Activated CD4-positive, CD25-positive, alpha-beta regulatory T cell treated with anti-CD3 and anti-CD28 coated beads, Interleukin-2, amount 50 U/mL, for 72 hours (primary cell): ENCODE results near the gene LCE2D.
A peak's percentile ranks its signal among the peaks of the same experiment; 100 is the strongest.
"Not testable (repeated sequence)": the region's sequence is repeated elsewhere in the genome, so short reads cannot be mapped to it uniquely, and the experiment has no call there.

Source experiments
- DNase-seq: peaks from one replicate; pipeline ENCODE4 v3.0.0; 2021

The LCE2D gene, protein sequence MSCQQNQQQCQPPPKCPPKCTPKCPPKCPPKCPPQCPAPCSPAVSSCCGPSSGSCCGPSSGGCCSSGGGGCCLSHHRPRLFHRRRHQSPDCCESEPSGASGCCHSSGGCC

DNA sequence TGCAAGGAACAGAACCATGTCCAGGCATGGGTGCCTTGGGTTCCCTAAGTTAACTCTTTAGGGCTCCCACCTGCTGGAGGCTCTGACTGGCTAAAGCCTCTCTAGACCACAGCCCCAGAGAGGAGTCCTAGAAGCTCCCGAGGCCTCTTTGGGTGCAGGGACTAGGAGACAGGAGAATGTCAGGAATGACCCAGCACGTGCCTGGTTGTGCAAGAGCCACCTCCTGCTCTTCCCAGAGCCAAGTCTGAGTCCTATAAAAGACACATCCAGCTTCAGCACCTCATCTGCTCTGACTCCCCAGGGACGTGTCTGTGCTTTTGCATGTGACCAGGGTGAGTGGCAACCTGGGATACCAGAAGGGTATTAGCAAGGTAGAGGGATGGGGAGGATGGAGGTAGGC lies at the start of gene LCE2D:
TSS of gene LCE2D (plus strand) at position 283 of the 400 bp plus-strand sequence. CDS start 726 bp downstream, outside the sequence.
- no peak for DNase-seq

GRCh38 chr1:152613511-152613910 lies 49.7 kb upstream of the LCE2D start, which contains the start of gene LCE3B:
TSS of gene LCE3B (plus strand) at chr1:152613811. CDS start at chr1:152613811, 0 bp downstream.
- DNase-seq, result no peak

- DNase-seq, result no peak
Measured at GRCh38 chr1:152621993-152622392, 41.2 kb upstream of the LCE2D start.

- DNase-seq, result no peak
Measured at GRCh38 chr1:152622803-152623202, 40.4 kb upstream of the LCE2D start, which contains the start of gene LCE3A. TSS of gene LCE3A (minus strand) at chr1:152623103. CDS start at chr1:152623103, 0 bp downstream.

DNA sequence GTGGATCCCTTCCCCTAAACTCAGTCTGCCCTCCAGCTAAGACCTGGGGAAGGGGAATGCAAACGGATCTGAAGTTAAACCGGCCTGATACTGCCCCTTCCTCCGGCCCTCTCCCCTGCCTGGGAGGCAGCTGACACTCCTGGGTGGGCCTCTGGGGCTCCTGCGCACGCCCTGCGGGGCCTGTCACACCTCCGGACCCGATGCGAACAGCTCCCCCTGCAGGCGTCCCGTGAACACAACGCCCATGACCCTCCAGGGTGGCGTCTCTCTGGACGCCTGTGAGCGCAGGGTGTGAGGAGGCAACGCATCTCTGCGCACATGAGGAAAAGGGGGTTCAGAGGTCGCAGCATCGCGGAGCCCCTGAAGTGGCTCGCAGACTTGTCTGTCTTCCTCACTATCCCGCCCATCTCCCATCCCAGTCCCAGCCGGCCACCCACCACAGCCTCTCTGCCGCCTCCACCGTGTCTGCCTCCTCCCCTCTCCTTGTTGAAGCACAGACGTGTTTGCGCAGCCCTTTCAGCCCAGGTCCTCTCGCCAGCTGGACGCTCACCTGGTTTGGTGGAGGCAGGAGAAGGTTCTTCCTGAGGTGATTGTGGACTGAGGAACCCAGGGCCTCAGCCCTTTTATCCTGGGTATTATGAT lies 39.9 kb upstream of the LCE2D start:
- no peak for DNase-seq

GRCh38 chr1:152626744-152627143 lies 36.4 kb upstream of the LCE2D start:
- no peak for DNase-seq

DNA sequence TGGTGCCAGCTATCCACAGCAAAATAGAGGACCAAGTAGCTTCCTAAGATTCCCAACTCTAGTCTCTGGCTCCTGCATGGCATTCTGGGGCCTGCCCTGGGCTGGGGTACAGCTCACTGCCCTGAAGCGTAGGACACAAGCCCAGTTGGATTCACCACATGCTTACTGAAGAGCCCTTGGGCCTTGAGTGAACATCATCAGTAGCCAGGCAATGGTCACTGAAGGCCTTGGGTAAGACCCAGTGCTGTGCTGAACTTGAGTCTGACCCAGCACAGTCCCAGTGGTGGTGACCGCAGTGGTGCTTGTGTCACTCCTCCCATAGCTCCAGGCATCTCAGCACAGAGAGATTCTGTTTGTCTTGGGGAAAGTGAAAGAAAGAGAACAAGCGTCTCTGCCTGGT lies 32.6 kb upstream of the LCE2D start:
- DNase-seq, result no peak

DNA sequence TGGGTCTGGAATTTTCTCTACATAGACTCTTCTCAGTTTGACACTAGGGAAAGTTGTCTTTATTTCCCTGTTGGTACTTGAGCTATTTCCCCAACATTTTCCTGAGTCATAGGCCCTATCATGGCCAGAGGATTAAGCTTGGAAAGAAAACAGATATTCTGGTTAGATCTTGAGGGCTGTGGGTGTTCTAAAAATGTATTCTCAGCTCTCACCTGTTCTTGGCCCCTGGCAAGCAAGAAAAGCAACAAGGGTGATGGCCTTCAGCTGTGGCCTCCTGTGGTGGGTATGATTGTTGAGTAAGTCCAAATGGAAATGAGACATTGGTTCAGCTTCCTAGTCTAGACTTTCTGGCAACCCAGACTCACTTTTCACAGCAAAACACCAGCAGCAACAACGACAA lies 22.8 kb upstream of the LCE2D start:
- DNase-seq, result no peak

DNA sequence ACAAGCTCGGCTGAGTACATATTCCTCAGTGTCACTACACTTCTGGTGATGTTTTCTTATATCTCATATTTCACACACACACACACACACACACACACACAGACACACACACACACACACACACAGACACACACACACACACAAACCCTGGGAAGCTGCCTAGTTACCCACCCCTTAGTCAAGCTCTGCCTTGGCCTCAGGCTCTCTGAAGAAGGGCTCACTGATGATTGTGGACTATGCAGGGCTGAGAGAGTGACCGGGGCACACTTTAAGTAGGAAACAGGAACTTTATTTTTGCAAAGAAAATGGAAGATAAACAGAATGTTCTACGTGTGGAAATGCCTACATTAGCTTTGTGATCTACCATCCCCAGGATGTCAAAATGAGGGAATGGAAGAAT lies 19.2 kb upstream of the LCE2D start:
- no peak for DNase-seq

GRCh38 chr1:152645146-152645545 lies 18.0 kb upstream of the LCE2D start:
- no peak for DNase-seq

- no peak for DNase-seq
Measured at GRCh38 chr1:152646656-152647055, 16.5 kb upstream of the LCE2D start.

DNA sequence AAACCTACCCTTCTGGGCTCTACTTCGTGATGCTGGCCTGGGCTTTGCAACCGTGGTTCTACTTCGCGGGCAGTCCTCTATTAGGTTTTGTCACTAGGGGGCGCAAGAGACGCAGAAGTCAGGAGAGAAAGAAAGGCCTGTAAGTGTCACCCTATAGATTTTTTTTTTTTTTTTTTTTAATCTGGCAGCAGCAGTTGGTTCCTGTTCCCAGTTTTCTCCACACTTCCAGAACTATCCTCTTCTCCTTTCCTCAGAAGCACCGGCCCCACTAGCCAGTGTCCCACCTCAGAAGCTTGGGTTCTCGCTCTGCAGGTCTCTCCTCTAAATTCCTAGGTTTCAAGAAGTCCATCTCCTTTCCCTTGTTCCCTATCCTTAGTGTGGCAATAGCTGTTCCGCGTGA lies 9.1 kb upstream of the LCE2D start:
- DNase-seq, result peak; percentile 58

DNA sequence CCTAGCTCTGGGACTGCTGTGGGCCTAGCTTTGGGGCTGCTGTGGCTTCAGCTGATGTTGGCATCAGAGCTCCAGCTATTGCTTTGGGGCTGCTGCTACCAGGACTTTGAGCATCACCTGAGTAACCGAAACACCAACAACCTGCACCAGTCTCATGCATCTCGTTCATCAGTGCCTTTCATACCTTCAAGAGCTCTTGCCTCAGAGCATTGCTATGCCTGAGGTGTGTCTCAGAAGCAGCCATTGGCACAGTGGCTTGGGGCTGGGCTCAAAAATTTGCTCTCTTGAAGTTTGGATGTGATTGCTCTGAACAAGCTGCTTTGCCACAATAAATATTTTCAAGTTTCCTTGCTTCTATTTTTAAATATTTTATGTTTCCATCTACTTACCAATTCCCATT lies 6.7 kb upstream of the LCE2D start:
- no peak for DNase-seq

- no peak for DNase-seq
Measured at GRCh38 chr1:152657677-152658076, 5.5 kb upstream of the LCE2D start.

DNA sequence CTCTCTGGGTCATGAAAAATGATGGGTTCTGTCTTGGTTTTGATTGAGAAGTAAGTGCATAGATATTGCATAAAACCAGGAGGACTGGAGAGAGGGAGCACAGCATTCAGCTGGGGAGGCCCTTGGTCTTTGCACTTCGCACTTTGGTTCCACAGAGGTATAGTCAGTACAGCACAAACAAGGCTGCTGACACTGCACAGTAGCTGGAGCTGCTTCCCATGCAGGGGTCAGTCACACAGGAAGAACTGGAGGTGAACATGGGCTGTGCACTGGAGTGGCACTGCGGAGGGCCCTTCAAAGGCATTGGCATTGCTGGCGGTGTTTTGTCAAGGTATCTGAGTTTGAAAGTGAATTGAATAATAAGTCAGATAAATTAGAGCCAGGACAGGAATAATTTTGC lies 4.5 kb upstream of the LCE2D start:
- DNase-seq, result no peak

DNA sequence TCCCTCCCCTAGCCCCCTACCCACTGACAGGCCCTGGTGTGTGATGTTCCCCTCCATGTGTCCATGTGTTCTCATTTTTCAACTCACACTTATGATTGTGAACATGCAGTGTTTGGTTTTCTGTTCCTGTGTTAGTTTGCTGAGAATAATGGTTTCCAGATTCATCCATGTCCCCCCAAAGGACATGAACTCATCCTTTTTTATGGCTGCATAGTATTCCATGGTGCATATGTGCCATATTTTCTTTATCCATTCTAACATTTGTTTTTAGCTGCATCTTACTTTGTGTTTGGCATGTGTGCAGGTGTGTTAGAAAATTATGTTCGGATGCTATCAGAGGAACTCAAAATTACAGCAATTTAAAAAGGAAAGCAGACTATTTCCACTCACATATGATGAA lies 3.0 kb downstream of the LCE2D start:
- DNase-seq, result not testable (repeated sequence)

- DNase-seq, result no peak
Measured at GRCh38 chr1:152667648-152668047, 4.5 kb downstream of the LCE2D start.

DNA sequence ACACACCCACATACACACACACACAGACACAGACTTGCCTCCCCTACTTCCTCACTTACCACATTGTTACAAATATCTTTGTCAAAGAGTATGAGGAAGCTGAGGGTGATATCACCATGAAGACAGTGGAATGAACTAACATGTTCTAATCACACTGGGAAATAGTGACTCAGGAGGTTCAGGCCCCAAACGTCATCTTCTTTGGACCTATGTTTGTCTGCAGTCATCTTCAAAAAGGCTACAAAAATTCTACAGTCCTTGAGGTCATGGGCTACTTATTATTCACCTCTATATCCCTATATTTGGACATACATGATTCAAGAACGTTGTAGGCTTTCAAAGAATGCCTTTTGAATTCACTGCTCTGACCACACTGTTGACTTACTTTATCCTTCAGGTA lies 9.8 kb downstream of the LCE2D start:
- DNase-seq, result no peak

DNA sequence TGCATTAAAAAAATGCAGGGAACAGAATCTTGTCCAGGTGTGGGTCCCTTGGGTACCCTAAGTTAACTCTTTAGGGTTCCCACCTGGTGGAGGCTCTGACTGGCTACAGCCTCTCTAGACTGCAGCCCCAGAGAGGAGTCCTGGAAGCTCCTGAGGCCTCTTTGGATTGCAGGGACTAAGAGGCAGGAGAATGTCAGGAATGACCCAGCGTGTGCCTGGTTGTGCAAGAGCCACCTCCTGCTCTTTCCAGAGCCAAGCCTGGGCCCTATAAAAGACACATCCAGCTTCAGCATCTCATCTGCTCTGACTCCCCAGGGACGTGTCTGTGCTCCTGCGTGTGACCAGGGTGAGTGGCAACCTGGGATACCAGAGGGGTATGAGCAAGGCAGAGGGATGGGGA lies 11.8 kb downstream of the LCE2D start, which contains the start of gene LCE2C:
TSS of gene LCE2C (plus strand) at position 297 of the 400 bp plus-strand sequence. CDS start 737 bp downstream, outside the sequence.
- DNase-seq, result not testable (repeated sequence)

GRCh38 chr1:152679459-152679858 lies 16.3 kb downstream of the LCE2D start:
- DNase-seq, result no peak

- no peak for DNase-seq
Measured at GRCh38 chr1:152681616-152682015, 18.4 kb downstream of the LCE2D start.

DNA sequence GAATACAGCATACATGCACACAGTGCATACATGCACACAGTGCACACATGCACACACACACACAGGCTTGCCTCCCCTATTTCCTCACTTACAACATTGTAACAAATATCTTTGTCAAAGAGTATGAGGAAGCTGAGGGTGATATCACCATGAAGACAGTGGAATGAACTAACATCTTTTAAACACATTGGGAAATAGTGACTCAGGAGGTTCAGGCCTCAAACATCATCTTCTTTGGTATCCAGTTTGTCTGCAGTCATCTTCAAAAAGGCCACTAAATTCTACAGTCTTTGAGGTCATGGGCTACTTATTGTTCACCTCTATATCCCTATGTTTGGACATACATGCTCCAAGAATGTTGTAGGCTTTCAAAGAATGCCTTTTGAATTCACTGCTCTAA lies 20.7 kb downstream of the LCE2D start:
- no peak for DNase-seq

DNA sequence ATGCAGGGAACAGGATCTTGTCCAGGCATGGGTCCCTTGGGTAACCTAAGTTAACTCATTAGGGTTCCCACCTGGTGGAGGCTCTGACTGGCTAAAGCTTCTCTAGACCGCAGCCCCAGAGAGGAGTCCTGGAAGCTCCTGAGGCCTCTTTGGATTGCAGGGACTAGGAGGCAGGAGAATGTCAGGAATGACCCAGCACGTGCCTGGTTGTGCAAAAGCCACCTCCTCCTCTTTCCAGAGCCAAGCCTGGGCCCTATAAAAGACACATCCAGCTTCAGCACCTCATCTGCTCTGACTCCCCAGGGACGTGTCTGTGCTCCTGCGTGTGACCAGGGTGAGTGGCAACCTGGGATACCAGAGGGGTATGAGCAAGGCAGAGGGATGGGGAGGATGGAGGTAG lies 22.6 kb downstream of the LCE2D start, which contains the start of gene LCE2B:
TSS of gene LCE2B (plus strand) at position 301 of the 400 bp plus-strand sequence. CDS start 721 bp downstream, outside the sequence.
- DNase-seq, result not testable (repeated sequence)
